HG03460 (cell line): ENCODE measurements around the gene CEP57.
"Not testable (repeated sequence)": the region's sequence is repeated elsewhere in the genome, so short reads cannot be mapped to it uniquely, and the experiment has no call there.

ENCODE experiments used
- ATAC-seq: cut with Tn5 transposase; IDR thresholded peaks from one replicate; pipeline ENCODE4 v1.9.1; 2021; ENCODE audit not compliant: unreplicated experiment

Gene CEP57

DNA sequence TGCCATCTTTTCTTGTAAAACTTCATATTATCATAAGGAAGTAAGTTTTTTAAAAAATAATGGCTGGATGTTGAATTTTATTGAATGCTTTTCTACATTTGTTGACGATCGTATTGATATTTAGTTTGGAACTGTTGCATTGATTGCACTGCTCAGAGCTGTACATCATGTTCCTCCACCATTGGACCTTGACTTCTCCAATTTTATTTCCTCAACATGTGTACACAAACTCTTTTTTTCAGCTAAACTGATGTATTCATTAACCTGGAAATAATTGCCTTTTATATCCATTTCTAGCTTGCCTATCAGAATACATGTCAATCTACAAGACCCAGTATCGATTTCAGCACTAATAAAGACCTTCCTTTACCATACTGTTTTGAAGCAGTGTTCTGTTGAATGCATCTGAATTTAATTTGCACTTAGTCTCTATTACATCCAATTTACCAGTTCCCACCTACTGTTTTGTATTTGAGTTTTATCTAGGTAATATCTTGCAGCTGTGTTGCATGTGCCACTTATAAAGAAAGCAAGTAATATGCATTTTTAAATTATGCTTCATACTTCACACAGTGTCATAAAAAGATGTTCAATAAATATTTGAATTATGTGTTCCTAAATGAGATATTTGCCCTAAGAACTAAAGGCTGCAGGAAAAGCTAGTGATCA is 5.5 kb downstream of the CEP57 start:
- ATAC-seq = no peak

- ATAC-seq = no peak
Measured at GRCh38 chr11:95796501-95796900, 6.2 kb downstream of the CEP57 start.

- no peak for ATAC-seq
Measured at GRCh38 chr11:95799546-95799945, 9.2 kb downstream of the CEP57 start.

DNA sequence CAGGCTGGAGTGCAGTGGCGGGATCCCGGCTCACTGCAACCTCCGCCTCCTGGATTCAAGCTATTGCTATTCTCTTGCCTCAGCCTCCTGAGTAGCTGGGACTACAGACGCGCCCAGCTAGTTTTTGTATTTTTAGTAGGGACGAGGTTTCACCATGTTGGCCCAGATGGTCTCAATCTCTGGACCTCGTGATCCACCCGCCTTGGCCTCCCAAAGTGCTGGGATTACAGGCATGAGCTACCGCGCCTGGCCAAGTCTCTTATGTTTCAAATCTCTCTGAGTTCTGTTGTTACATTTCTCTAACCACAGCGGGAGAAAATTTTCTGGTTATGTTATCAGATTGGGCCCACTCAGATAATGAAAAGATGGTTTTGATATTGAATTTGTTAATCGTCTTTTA is 10.1 kb downstream of the CEP57 start:
- no peak for ATAC-seq

GRCh38 chr11:95802806-95803205 is 12.5 kb downstream of the CEP57 start:
- ATAC-seq = no peak

DNA sequence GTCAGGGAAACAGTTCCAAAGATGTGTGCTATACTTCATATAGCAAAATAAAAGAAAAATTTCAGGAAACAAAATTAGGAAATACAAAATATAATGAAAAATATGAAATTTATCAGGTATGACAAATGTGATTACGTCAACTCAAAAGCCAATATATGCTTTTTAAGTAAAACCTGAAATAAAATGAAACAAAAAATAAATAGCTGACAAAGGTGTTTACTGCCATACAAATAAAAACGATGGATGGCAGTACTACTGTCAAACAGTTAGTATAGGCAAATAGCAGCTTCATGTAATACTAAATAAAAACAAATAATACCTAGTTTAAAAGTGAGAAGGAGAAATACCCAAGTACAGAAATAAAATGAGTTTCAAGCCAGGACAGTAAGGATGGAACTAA is 13.7 kb downstream of the CEP57 start:
- ATAC-seq = no peak

DNA sequence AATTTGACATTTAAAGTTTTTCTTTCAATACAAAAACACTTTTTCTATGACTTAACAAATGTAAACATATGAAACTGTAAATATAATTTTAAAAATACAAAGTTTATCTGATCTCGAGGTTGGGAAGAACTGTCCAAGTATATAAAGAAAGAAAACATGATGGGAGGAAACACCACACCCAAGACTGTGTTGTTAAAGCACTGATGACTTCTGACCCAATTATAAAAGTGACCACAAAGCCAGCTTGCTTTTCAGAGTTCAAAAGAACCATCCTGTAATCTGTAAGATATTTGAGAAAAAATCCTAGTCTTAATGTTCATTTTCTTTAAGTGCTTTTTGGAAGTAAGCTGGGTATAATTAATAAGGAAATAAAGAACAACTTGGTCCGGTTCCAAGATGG is 15.6 kb downstream of the CEP57 start:
- no peak for ATAC-seq

GRCh38 chr11:95806464-95806863 is 16.2 kb downstream of the CEP57 start:
- ATAC-seq = not testable (repeated sequence)

DNA sequence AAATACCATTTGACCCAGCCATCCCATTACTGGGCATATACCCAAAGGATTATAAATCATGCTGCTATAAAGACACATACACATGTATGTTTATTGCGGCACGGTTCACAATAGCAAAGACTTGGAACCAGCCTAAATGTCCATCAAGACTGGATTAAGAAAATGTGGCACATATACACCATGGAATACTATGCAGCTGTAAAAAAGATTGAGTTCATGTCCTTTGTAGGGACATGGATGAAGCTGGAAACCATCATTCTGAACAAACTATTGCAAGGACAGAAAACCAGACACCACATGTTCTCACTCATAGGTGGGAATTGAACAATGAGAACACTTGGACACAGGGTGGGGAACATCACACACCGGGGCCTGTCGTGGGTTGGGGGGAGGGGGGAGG is 20.8 kb downstream of the CEP57 start:
- not testable (repeated sequence) for ATAC-seq

DNA sequence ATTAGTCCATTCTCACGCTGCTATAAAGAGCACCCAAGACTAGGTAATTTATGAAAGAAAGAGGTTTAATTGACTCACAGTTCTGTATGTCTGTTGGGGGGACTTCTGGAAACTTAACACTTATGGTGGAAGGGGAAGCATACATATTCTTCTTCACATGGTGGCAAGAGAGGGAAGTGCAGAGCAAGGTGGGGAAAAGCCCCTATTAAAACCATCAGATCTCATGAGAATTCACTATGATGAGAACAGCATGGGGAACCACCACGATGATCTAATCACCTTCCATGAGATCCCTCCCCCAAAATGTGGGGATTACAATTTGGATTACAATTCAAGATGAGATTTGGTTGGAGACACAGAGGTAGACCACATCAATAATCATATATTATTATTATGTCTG is 25.7 kb downstream of the CEP57 start:
- ATAC-seq = no peak

DNA sequence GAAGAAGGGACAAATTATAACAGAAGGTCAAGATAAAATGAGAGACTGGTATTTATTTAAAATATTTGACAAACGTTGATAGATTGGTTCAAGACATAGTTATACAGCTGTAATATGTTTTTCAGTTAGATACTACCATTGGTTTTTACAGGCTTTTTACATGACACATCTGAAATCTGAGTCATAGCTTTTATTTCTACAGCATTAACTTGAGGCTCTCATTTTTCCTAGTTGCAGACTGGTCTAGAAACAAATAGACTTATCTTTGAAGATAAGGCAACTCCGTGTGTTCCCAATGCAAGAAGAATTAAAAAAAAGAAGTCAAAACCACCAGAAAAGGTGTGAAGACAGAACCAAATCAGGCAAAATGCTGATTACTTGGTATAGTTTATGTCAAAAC is 31.3 kb downstream of the CEP57 start:
- ATAC-seq = no peak

DNA sequence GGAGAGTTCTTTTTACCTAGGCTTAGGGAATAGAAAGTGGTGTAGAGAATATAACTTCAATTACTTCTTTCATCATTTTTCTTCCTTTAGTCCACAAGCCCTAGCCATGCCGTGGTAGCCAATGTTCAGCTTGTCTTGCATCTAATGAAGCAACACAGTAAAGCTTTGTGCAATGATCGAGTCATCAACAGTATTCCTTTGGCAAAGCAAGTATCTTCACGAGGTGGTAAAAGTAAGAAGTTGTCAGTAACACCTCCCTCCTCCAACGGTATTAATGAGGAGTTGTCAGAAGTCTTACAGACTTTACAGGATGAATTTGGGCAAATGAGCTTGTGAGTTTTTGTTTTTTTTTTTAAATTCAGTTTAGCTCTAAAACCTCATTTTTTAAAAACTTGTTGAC is 37.4 kb downstream of the CEP57 start:
- ATAC-seq = no peak

GRCh38 chr11:95829580-95830259 is 39.4 kb downstream of the CEP57 start:
- no peak for ATAC-seq

- no peak for ATAC-seq
Measured at GRCh38 chr11:95831198-95831883, 41.0 kb downstream of the CEP57 start.

- ATAC-seq = no peak
Measured at GRCh38 chr11:95832763-95833162, 42.5 kb downstream of the CEP57 start.

GRCh38 chr11:95833378-95833777 is 43.1 kb downstream of the CEP57 start:
- no peak for ATAC-seq

- ATAC-seq = no peak
Measured at GRCh38 chr11:95835351-95835750, 45.1 kb downstream of the CEP57 start.

DNA sequence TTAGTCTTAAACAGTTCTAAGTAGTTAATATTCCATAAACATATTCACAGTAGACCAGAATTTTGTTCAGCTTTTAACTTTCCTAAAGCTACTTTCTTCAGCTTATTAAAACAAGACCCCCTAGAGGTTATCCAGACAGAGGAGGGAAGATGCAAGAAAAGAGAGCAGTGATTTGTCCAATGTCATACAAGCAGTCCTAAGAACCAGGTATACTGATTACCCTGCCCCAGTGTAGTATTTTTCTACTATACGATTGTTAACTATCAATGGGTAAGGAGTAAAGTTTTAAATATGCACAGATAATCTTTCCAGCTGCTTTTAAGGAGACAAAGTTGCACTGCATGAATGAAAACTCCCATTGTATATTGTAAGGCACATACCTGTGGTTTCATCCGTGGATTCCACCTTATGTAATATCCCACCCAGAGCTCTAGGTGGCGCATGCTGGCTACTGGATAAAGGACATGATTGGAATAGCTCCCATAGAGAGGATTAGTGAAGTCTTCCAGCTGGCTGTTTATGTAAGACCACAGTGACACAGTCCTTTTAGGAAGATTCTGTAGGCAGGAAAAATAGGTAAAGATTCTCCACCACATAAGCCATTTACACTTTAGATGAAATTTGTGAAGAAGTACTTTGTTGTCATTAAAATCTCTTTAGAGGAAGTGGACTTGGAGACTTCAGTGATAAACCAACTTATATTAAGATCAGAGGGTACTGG is 45.6 kb downstream of the CEP57 start:
- ATAC-seq = peak; percentile 96

DNA sequence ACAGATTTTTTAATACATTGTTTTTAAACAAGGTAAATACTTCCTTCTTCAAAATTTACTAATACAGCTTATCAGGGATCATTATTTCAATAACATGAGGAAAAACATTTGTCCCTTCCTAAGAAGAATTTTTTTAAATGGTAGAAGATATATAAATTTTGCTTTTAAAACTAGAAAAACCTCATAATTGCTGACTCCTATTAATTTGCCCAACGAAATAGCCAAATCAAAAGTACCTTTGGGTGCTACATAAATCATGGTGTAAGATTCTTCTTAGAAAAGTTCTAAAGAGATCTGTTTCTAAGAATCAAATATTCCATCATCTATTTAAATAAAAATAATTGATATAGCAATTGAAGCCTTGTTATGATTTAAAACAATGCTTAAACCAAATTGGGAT is 54.9 kb downstream of the CEP57 start:
- no peak for ATAC-seq

- no peak for ATAC-seq
Measured at GRCh38 chr11:95849087-95849825, 59.0 kb downstream of the CEP57 start.

- ATAC-seq = no peak
Measured at GRCh38 chr11:95850137-95850536, 59.8 kb downstream of the CEP57 start.
